H9 (cell line): ENCODE data around the gene SESTD1. TPM values are rescaled to one million over a fixed set of nuclear protein-coding genes. Genes with fewer than 3 reads are reported as not detected.

Source experiments
- DNase-seq: peaks from one replicate; pipeline ENCODE4 v3.0.0-alpha.2; 2017
- H2AFZ ChIP-seq: one replicate; pipeline ENCODE4 v1.6.1; 2013; ENCODE audit warnings: mild to moderate bottlenecking, low read length, control low read depth, moderate library complexity
- H2AK5ac ChIP-seq: 2 replicates; pipeline ENCODE4 v1.6.1; 2013; ENCODE audit warnings: low read length, control low read depth, mixed read lengths; ENCODE audit not compliant: insufficient read length
- H2BK120ac ChIP-seq: one replicate; pipeline ENCODE4 v1.6.1; 2013; ENCODE audit warnings: low read depth, mild to moderate bottlenecking, low read length, control low read depth, inconsistent platforms; ENCODE audit not compliant: poor library complexity, severe bottlenecking
- H2BK12ac ChIP-seq: 2 replicates; pipeline ENCODE4 v1.6.1; 2013; ENCODE audit warnings: low read length, control low read depth, mixed read lengths, low read depth; ENCODE audit not compliant: insufficient read length
- H2BK15ac ChIP-seq: 2 replicates; pipeline ENCODE4 v1.6.1; 2013; ENCODE audit warnings: low read depth, low read length, control low read depth
- H2BK20ac ChIP-seq: one replicate; pipeline ENCODE4 v1.6.1; 2013; ENCODE audit warnings: low read depth, mild to moderate bottlenecking, low read length, control low read depth, inconsistent platforms; ENCODE audit not compliant: poor library complexity, severe bottlenecking
- H2BK5ac ChIP-seq: 2 replicates; pipeline ENCODE4 v1.6.1; 2013; ENCODE audit warnings: low read length, control low read depth, mixed read lengths; ENCODE audit not compliant: insufficient read length
- H3K14ac ChIP-seq: 2 replicates; pipeline ENCODE4 v1.6.1; 2013; ENCODE audit warnings: low read length, control low read depth; ENCODE audit not compliant: insufficient read depth
- H3K18ac ChIP-seq: 2 replicates; pipeline ENCODE4 v1.6.1; 2013; ENCODE audit warnings: low read depth, mild to moderate bottlenecking, mixed read lengths, low read length, control low read depth; ENCODE audit not compliant: insufficient read length
- H3K23ac ChIP-seq: 2 replicates; pipeline ENCODE4 v1.6.1; 2013; ENCODE audit warnings: low read length, control low read depth, mixed read lengths, low read depth; ENCODE audit not compliant: insufficient read length
- H3K23me2 ChIP-seq: 2 replicates; pipeline ENCODE4 v1.6.1; 2013; ENCODE audit warnings: low read depth, mild to moderate bottlenecking, mixed read lengths, low read length, control low read depth; ENCODE audit not compliant: insufficient read length, poor library complexity, severe bottlenecking
- H3K27ac ChIP-seq: 2 replicates; pipeline ENCODE4 v1.5.1; 2013; ENCODE audit warnings: low read length, control low read depth, mixed read lengths, low read depth; ENCODE audit not compliant: insufficient read length
- H3K27me3 ChIP-seq: 2 replicates; pipeline ENCODE4 v1.6.1; 2013; ENCODE audit warnings: low read length, control low read depth, inconsistent platforms; ENCODE audit not compliant: insufficient read depth
- H3K4ac ChIP-seq: 2 replicates; pipeline ENCODE4 v1.6.1; 2013; ENCODE audit warnings: low read depth, mild to moderate bottlenecking, control low read depth, inconsistent platforms, low read length, moderate library complexity
- H3K4me1 ChIP-seq: 2 replicates; pipeline ENCODE4 v1.6.1; 2013; ENCODE audit warnings: low read length, control low read depth, inconsistent platforms; ENCODE audit not compliant: insufficient read depth
- H3K4me2 ChIP-seq: 2 replicates; pipeline ENCODE4 v1.6.1; 2013; ENCODE audit warnings: low read length, control low read depth, mixed read lengths; ENCODE audit not compliant: insufficient read length, insufficient read depth
- H3K56ac ChIP-seq: 2 replicates; pipeline ENCODE4 v1.6.1; 2013; ENCODE audit warnings: low read depth, mild to moderate bottlenecking, mixed read lengths, low read length, control low read depth; ENCODE audit not compliant: insufficient read length
- H3K79me1 ChIP-seq: 2 replicates; pipeline ENCODE4 v1.6.1; 2013; ENCODE audit warnings: low read depth, mild to moderate bottlenecking, moderate library complexity, low read length, control low read depth, inconsistent platforms; ENCODE audit not compliant: insufficient read depth, poor library complexity, severe bottlenecking
- H3K79me2 ChIP-seq: 2 replicates; pipeline ENCODE4 v1.6.1; 2013; ENCODE audit warnings: low read length, control low read depth, inconsistent platforms; ENCODE audit not compliant: insufficient read depth
- H3K9ac ChIP-seq: 2 replicates; pipeline ENCODE4 v1.6.1; 2013; ENCODE audit warnings: low read length, control low read depth, mixed read lengths; ENCODE audit not compliant: insufficient read length; ENCODE audit errors: extremely low read depth
- H3K9me3 ChIP-seq: one replicate; pipeline ENCODE4 v1.6.1; 2013; ENCODE audit warnings: low read depth, low read length, inconsistent platforms; ENCODE audit not compliant: control insufficient read depth
- H3T11ph ChIP-seq: one replicate; pipeline ENCODE4 v1.6.1; 2013; ENCODE audit warnings: mild to moderate bottlenecking, low read length, control low read depth, inconsistent platforms
- H4K20me1 ChIP-seq: one replicate; pipeline ENCODE4 v1.6.1; 2013; ENCODE audit not compliant: control insufficient read depth, insufficient read length, insufficient read depth
- H4K5ac ChIP-seq: 2 replicates; pipeline ENCODE4 v1.6.1; 2013; ENCODE audit warnings: low read depth, mild to moderate bottlenecking, mixed read lengths, low read length, control low read depth; ENCODE audit not compliant: insufficient read length
- H4K8ac ChIP-seq: replicated peaks from 2 replicates; pipeline ENCODE4 v1.6.1; 2013; ENCODE audit warnings: low read length, control low read depth, mixed read lengths, low read depth; ENCODE audit not compliant: insufficient read length
- H4K91ac ChIP-seq: 2 replicates; pipeline ENCODE4 v1.6.1; 2013; ENCODE audit warnings: low read depth, mild to moderate bottlenecking, moderate library complexity, mixed read lengths, low read length, control low read depth; ENCODE audit not compliant: insufficient read length
- H3K27ac Mint-ChIP-seq, 3 experiments: 2 replicates in 2 of 3; 3 replicates in 1 of 3; pipeline ENCODE4 v1.8.0; 2020 to 2021; ENCODE audit warnings: mixed read lengths in 3 of 3, mild to moderate bottlenecking in 1 of 3, moderate library complexity in 1 of 3
- H3K27me3 Mint-ChIP-seq: 2 replicates; pipeline ENCODE4 v1.8.0; 2021; ENCODE audit warnings: low read depth, mild to moderate bottlenecking, moderate library complexity, mixed read lengths
- H3K36me3 Mint-ChIP-seq, 3 experiments: 2 replicates in 2 of 3; 3 replicates in 1 of 3; pipeline ENCODE4 v1.8.0; 2020 to 2021; ENCODE audit warnings: low read depth in 3 of 3, mixed read lengths in 3 of 3; ENCODE audit not compliant: insufficient read depth in 1 of 3
- H3K4me1 Mint-ChIP-seq, 2 experiments: 2 replicates each; pipeline ENCODE4 v1.8.0; 2020; ENCODE audit warnings: mixed read lengths in 2 of 2
- H3K4me3 Mint-ChIP-seq, 2 experiments: 2 replicates in 1 of 2; 3 replicates in 1 of 2; pipeline ENCODE4 v1.8.0; 2020 to 2021; ENCODE audit warnings: mild to moderate bottlenecking in 2 of 2, mixed read lengths in 2 of 2, moderate library complexity in 1 of 2
- H3K9me3 Mint-ChIP-seq, 2 experiments: 2 replicates in 1 of 2; 3 replicates in 1 of 2; pipeline ENCODE4 v1.8.0; 2020; ENCODE audit warnings: mild to moderate bottlenecking in 2 of 2, mixed read lengths in 2 of 2, moderate library complexity in 1 of 2
- whole genome bisulfite sequencing: extraction: QIAGEN DNeasy Blood & Tissue Kit; methylation state at CpG from one replicate; pipeline ENCODE4 v1.1.7; 2013; ENCODE audit warnings: missing lambda C conversion rate, low lambda C conversion rate, mixed read lengths; ENCODE audit not compliant: insufficient read length; ENCODE audit errors: extremely low coverage; 5-methylcytosine and 5-hydroxymethylcytosine counted together
- total RNA-seq: library from RNA; stranded (reverse); gene quantifications from 2 replicates; pipeline ENCODE4 v1.2.1, GENCODE V29; 2021
- TF ChIP-seq, protein P1 (sequence below): fragments of 200-600 bp; sonication (generic); conservative IDR thresholded peaks from 3 replicates; pipeline ENCODE4 v1.8.0; 2021; ENCODE audit warnings: antibody characterized with exemption, mild to moderate bottlenecking

SESTD1 gene
- total RNA-seq, 1 experiment from 2014 or later, result 44.4 TPM

DNA sequence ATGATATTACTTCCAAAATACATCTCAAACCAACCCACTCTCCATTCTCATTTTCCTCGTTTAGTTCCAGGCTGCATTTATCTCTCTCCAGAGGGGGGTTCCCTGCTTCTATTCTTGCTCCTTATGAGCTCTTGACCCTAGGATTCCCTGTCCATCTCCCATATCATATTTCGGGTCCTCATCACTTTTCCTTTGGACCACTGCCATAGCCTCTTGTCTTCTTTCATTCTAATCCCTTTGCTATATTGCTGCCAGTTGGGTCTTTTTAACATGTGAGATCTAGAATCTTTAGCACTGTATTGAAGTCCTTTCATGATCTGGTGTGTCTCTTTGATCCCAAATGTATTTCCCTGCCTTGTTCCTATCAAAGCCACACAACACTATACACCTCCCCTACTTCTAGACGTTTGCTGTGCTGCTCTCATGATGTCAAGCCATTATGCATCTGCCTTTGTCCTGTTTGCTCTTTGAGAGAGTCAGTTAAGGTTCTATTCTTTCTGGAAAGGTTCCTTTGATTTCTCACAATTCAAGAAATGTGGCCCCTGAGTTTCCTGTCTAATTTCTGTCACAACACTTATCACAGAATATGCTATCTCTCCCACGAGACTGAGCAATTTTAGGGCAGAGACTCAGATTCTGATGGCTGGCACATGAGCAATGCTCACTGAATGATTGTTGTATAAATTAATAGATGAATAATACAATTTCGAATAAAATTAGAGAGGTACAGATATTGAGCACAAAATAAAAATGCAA, 43.2 kb upstream of the SESTD1 start:
- no peaks in the 10 kb centered on the region; a peak in 1 of 4 replicates for H3K4me1 Mint-ChIP-seq
- Histone ChIP-seq H3K18ac (no peak overlapping the region), H3K4ac (no peak overlapping the region), H2BK15ac (no peak overlapping the region), H3K9ac (no peak overlapping the region), H3K4me2 (no peak overlapping the region), H4K8ac (no peak overlapping the region), H4K20me1 (no peaks in the 10 kb centered on the region), H3K9me3 (no peaks in the 10 kb centered on the region), H2BK5ac (no peak overlapping the region), H2AK5ac (no peak overlapping the region), H3K79me1 (no peaks in the 10 kb centered on the region), H2BK20ac (no peak overlapping the region), H3K4me1 (no peaks in the 10 kb centered on the region), H3K14ac (no peak overlapping the region), H3K23me2 (no peaks in the 10 kb centered on the region), H2BK120ac (no peak overlapping the region), H3K27ac (no peak overlapping the region), H2BK12ac (no peak overlapping the region), H3K27me3 (no peaks in the 10 kb centered on the region), H3K23ac (no peak overlapping the region), H3K79me2 (no peaks in the 10 kb centered on the region), H4K91ac (no peak overlapping the region), H3K56ac (no peak overlapping the region), H2AFZ (no peak overlapping the region), H3T11ph (no peak overlapping the region), H4K5ac (no peak overlapping the region)
- no peaks in the 10 kb centered on the region for H3K9me3 Mint-ChIP-seq
- WGBS, result 100% methylated on average over 1 of the region's 5 CpGs
- TF ChIP-seq, protein P1, sequence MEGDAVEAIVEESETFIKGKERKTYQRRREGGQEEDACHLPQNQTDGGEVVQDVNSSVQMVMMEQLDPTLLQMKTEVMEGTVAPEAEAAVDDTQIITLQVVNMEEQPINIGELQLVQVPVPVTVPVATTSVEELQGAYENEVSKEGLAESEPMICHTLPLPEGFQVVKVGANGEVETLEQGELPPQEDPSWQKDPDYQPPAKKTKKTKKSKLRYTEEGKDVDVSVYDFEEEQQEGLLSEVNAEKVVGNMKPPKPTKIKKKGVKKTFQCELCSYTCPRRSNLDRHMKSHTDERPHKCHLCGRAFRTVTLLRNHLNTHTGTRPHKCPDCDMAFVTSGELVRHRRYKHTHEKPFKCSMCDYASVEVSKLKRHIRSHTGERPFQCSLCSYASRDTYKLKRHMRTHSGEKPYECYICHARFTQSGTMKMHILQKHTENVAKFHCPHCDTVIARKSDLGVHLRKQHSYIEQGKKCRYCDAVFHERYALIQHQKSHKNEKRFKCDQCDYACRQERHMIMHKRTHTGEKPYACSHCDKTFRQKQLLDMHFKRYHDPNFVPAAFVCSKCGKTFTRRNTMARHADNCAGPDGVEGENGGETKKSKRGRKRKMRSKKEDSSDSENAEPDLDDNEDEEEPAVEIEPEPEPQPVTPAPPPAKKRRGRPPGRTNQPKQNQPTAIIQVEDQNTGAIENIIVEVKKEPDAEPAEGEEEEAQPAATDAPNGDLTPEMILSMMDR, result no peak
- H3K36me3 Mint-ChIP-seq, result peaks cover 0 to 2% (median 0%) of the 10 kb centered on the region in 3 experiments; a peak in 1 of 7 replicates
- H3K27ac Mint-ChIP-seq, result no peak overlapping the region
- DNase-seq, result no peak
- H3K27me3 Mint-ChIP-seq, result no peaks in the 10 kb centered on the region
- H3K4me3 Mint-ChIP-seq, result no peak overlapping the region
